ENCODE data around the gene FKBP6. TPM values are rescaled to one million over a fixed set of nuclear protein-coding genes. Genes with fewer than 3 reads are reported as not detected.
"Not testable (repeated sequence)": the region's sequence is repeated elsewhere in the genome, so short reads cannot be mapped to it uniquely, and the experiment has no call there.

The FKBP6 gene
- total RNA-seq, 1 experiment from 2014 or later, result under 0.01 TPM

GRCh38 chr7:73395538-73396503 is 67.9 kb downstream of the FKBP6 start:
- no peak for DNase-seq (ENCODE audit: low read depth)

GRCh38 chr7:73397521-73398281 is 69.7 kb downstream of the FKBP6 start:
- DNase-seq (ENCODE audit: low read depth), result no peak

- DNase-seq (ENCODE audit: low read depth), result not testable (repeated sequence)
These were observed 71.5 kb downstream of the FKBP6 start for GRCh38 chr7:73399185-73400050.

GRCh38 chr7:73404860-73405259 is 76.9 kb downstream of the FKBP6 start:
- DNase-seq (ENCODE audit: low read depth), result not testable (repeated sequence)

Other genes starting within 250 kb of the FKBP6 start
- gene SPDYE9, start 242.1 kb upstream of the FKBP6 start, total RNA-seq (2014; rRNA removed; shearing (Covaris generic)), result not detected in 2 replicates
- 159 and 160 TPM in 2 replicates for gene NSUN5, start 19.3 kb upstream of the FKBP6 start, total RNA-seq (2014; rRNA removed; shearing (Covaris generic))
- not detected in 2 replicates for gene TRIM50, start 79 bp upstream of the FKBP6 start, total RNA-seq (2014; rRNA removed; shearing (Covaris generic))
- gene FZD9, start 105.6 kb downstream of the FKBP6 start, total RNA-seq (2014; rRNA removed; shearing (Covaris generic)), result 1.7 and 3.5 TPM in 2 replicates
- 133 and 169 TPM in 2 replicates for gene BAZ1B, start 194.1 kb downstream of the FKBP6 start, total RNA-seq (2014; rRNA removed; shearing (Covaris generic))
- 56.7 and 66.7 TPM in 2 replicates for gene BCL7B, start 229.5 kb downstream of the FKBP6 start, total RNA-seq (2014; rRNA removed; shearing (Covaris generic))

Data from Daoy (cell line).